Hepatocyte (in vitro differentiated cells): ENCODE measurements around the gene MEAF6.

ENCODE experiments used
- CTCF ChIP-seq: fragments of 200-600 bp; sonication (generic); IDR thresholded peaks from 2 replicates; pipeline ENCODE4 v1.5.1; 2016; ENCODE audit warnings: antibody characterized with exemption, mild to moderate bottlenecking; ENCODE audit not compliant: poor library complexity
- EZH2 ChIP-seq: fragments of 200-600 bp; sonication (generic); IDR thresholded peaks from 2 replicates; pipeline ENCODE4 v1.6.1; 2016; ENCODE audit warnings: antibody characterized with exemption, mild to moderate bottlenecking, borderline replicate concordance

- no peak for TF ChIP-seq EZH2
- TF ChIP-seq CTCF: no peak
Measured at GRCh38 chr1:37506740-37507139, 7.8 kb downstream of the MEAF6 start.
